Esophagus muscularis mucosa (tissue), 4 donors: ENCODE results near the gene KL. TPM values are rescaled to one million over a fixed set of nuclear protein-coding genes. Genes with fewer than 3 reads are reported as not detected.

Experiments
- DNase-seq: peaks from one replicate; pipeline ENCODE4 v3.0.0-alpha.2; 2017; ENCODE audit errors: extremely low spot score
- H3K27ac ChIP-seq, 4 donors: fragments of 200-600 bp; sonication (generic); replicated peaks in 1 of 4; 1 replicate in 3 of 4; 2 replicates in 1 of 4; pipeline ENCODE4 v1.5.1; 2016 to 2019; ENCODE audit warnings: mild to moderate bottlenecking in 1 of 4
- H3K27me3 ChIP-seq, 4 donors: fragments of 200-600 bp; sonication (generic); one replicate each; pipeline versions ENCODE4 v1.5.1 to v1.6.0; 2016 to 2019
- H3K36me3 ChIP-seq, 4 donors: fragments of 200-600 bp; sonication (generic); one replicate each; pipeline ENCODE4 v1.5.1; 2016 to 2019
- H3K4me1 ChIP-seq, 4 donors: fragments of 200-600 bp; sonication (generic); one replicate each; pipeline ENCODE4 v1.5.1; 2016 to 2019
- H3K4me3 ChIP-seq, 4 donors: fragments of 200-600 bp; sonication (generic); 1 replicate in 2 of 4; 2 replicates in 2 of 4; pipeline ENCODE4 v1.5.1; 2016 to 2019; ENCODE audit warnings: mild to moderate bottlenecking in 4 of 4, moderate library complexity in 1 of 4
- H3K9me3 ChIP-seq, 4 donors: fragments of 200-600 bp; sonication (generic); 1 replicate in 3 of 4; 2 replicates in 1 of 4; pipeline ENCODE4 v1.5.1; 2016 to 2019
- EP300 ChIP-seq: sonication (generic); formaldehyde crosslinking; IDR thresholded peaks from one replicate; pipeline ENCODE4 v1.6.1; 2017; ENCODE audit warnings: antibody characterized with exemption
- POLR2A ChIP-seq: fragments of 450-650 bp; IDR thresholded peaks from one replicate; pipeline ENCODE4 v1.6.1; 2017; ENCODE audit warnings: antibody characterized with exemption, moderate library complexity, mild to moderate bottlenecking, low read depth
- POLR2AphosphoS5 ChIP-seq, 2 donors: sonication (generic); formaldehyde crosslinking; IDR thresholded peaks; one replicate each; pipeline ENCODE4 v1.6.1; 2017; ENCODE audit warnings: antibody characterized with exemption in 2 of 2
- WGBS: methylation state at CpG from one replicate; pipeline ENCODE4 v1.1.5; 2018; 5-methylcytosine and 5-hydroxymethylcytosine counted together
- intact Hi-C: fragments of 100-400 bp; cut with DNase I; formaldehyde crosslinking; loops from one replicate; pipeline ENCODE4 v1.15.1; 2023
- total RNA-seq, 4 donors: library from RNA; depleted of rRNA; stranded (reverse); fragments of >200 nt; gene quantifications; one replicate each; pipeline versions ENCODE4 v1.1.0 to v1.2.1, GENCODE V29; 2016
- TF ChIP-seq, protein P1 (sequence below), 3 experiments: fragments of 200-600 bp in 2 of 3; fragments of 450-650 bp in 1 of 3; sonication (generic) in 2 of 3; IDR thresholded peaks; one replicate each; pipeline ENCODE4 v1.5.1; 2017 to 2019; ENCODE audit warnings: antibody characterized with exemption in 3 of 3, mild to moderate bottlenecking in 2 of 3, moderate library complexity in 1 of 3

The KL gene
- total RNA-seq, 4 donors from 2014 or later: 3.7 to 6.7 (median 5.5) TPM

GRCh38 chr13:33007237-33007636 lies 9.0 kb upstream of the KL start:
- 98% methylated on average over 2 of the region's 2 CpGs for WGBS
- no peak for DNase-seq
- TF ChIP-seq POLR2AphosphoS5 (IDR thresholded peaks at IDR 0.05): no peak
- TF ChIP-seq, protein P1, sequence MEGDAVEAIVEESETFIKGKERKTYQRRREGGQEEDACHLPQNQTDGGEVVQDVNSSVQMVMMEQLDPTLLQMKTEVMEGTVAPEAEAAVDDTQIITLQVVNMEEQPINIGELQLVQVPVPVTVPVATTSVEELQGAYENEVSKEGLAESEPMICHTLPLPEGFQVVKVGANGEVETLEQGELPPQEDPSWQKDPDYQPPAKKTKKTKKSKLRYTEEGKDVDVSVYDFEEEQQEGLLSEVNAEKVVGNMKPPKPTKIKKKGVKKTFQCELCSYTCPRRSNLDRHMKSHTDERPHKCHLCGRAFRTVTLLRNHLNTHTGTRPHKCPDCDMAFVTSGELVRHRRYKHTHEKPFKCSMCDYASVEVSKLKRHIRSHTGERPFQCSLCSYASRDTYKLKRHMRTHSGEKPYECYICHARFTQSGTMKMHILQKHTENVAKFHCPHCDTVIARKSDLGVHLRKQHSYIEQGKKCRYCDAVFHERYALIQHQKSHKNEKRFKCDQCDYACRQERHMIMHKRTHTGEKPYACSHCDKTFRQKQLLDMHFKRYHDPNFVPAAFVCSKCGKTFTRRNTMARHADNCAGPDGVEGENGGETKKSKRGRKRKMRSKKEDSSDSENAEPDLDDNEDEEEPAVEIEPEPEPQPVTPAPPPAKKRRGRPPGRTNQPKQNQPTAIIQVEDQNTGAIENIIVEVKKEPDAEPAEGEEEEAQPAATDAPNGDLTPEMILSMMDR (IDR thresholded peaks at IDR 0.05): no peak
- TF ChIP-seq EP300: no peak
- TF ChIP-seq POLR2A: no peak

GRCh38 chr13:33007950-33008349 lies 8.3 kb upstream of the KL start:
- intact Hi-C loops: no loop called here
- Histone ChIP-seq H3K4me3 (no peak overlapping the region), H3K27me3 (no peaks in the 10 kb centered on the region), H3K9me3 (peaks cover 0 to 14% (median 8%) of the 10 kb centered on the region in 4 donors), H3K4me1 (peaks cover 4 to 19% (median 13%) of the 10 kb centered on the region in 4 donors), H3K36me3 (no peaks in the 10 kb centered on the region), H3K27ac (no peak overlapping the region)
- DNase-seq: no peak
- WGBS: 100% methylated on average over 3 of the region's 3 CpGs
- TF ChIP-seq, protein P1 (IDR thresholded peaks at IDR 0.05): no peak
- no peak for TF ChIP-seq EP300
- TF ChIP-seq POLR2AphosphoS5 (IDR thresholded peaks at IDR 0.05): no peak
- no peak for TF ChIP-seq POLR2A

More at GRCh38 chr13:33007237-33007636, 9.0 kb upstream of the KL start:
- no peak overlapping the region for H3K4me3 ChIP-seq
- H3K4me1 ChIP-seq: peaks cover 4 to 19% (median 13%) of the 10 kb centered on the region in 4 donors
- H3K27ac ChIP-seq: no peak overlapping the region
- H3K27me3 ChIP-seq: no peaks in the 10 kb centered on the region
- H3K9me3 ChIP-seq: peaks cover 0 to 14% (median 8%) of the 10 kb centered on the region in 4 donors
- intact Hi-C loops: no loop called here
- no peaks in the 10 kb centered on the region for H3K36me3 ChIP-seq

DNA sequence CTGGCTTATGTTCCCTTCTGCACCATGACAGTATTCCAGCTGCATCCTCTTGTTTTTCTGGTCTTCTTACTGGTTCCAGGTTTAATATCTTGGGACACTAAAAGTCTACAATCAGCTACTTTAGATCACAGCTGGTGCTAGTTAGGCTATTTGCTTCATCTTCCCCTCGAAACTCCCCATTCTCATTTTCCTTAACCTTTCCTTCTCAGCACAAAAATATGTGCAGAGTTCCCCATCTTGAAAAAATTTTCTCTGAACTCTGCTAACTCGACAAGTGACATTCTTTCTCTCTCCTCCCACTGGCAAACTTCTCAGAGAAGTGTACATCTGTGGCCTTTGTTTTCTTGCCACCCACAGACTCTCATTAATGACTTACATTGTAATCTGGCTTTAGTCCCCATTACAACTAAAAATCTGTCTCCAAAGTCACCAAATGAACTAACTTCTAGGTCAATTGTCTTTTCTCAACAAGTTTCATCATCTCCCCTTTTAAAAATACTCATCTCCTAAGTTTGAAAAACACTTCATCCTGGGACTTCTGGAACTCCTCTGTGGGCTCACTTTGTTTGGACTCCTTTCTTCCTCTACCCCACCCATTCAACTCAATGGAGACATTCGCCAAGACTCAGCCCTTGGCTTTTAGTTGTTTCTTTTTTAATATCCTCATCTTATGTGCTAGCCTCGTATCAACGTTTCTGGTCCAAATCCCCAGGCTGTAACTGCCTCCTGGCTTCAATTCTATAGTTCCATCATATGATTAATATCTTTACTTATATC lies 7.1 kb upstream of the KL start:
- no peaks in the 10 kb centered on the region for H3K36me3 ChIP-seq
- no peak overlapping the region for H3K27ac ChIP-seq
- no peak for DNase-seq
- WGBS: 59% methylated on average over 5 of the region's 5 CpGs
- TF ChIP-seq EP300 (no peak), POLR2AphosphoS5 (IDR thresholded peaks at IDR 0.05) (no peak), POLR2A (no peak)
- TF ChIP-seq, protein P1 (IDR thresholded peaks at IDR 0.05): no peak
- H3K27me3 ChIP-seq: no peaks in the 10 kb centered on the region
- H3K4me3 ChIP-seq: no peak overlapping the region
- intact Hi-C loops: no loop called here
- peaks cover under 1 to 12% (median 6%) of the 10 kb centered on the region in 4 donors for H3K4me1 ChIP-seq
- H3K9me3 ChIP-seq: peaks cover 0 to 14% (median 8%) of the 10 kb centered on the region in 4 donors

- no peak for DNase-seq
- peaks cover 0 to 14% (median 8%) of the 10 kb centered on the region in 4 donors for H3K9me3 ChIP-seq
- TF ChIP-seq, protein P1 (IDR thresholded peaks at IDR 0.05): no peak
- TF ChIP-seq POLR2AphosphoS5 (IDR thresholded peaks at IDR 0.05) (no peak), POLR2A (no peak)
- no peaks in the 10 kb centered on the region for H3K36me3 ChIP-seq
- WGBS: 72% methylated on average over 5 of the region's 5 CpGs
- H3K27ac ChIP-seq: no peak overlapping the region
- no peaks in the 10 kb centered on the region for H3K27me3 ChIP-seq
- peaks cover 0 to 13% (median 8%) of the 10 kb centered on the region in 4 donors for H3K4me1 ChIP-seq
- intact Hi-C loops: no loop called here
- H3K4me3 ChIP-seq: no peak overlapping the region
These were observed 4.3 kb upstream of the KL start for GRCh38 chr13:33011828-33012470.
